Type B pancreatic cell (in vitro differentiated cells): ENCODE results near the gene RHBG. TPM values are rescaled to one million over a fixed set of nuclear protein-coding genes. Genes with fewer than 3 reads are reported as not detected.

Experiments
- DNase-seq: peaks from one replicate; pipeline ENCODE4 v3.0.0; 2021; ENCODE audit warnings: mixed read lengths; ENCODE audit not compliant: unreplicated experiment; ENCODE audit errors: extremely low spot score
- H3K27ac Mint-ChIP-seq: 2 replicates; pipeline ENCODE4 v1.8.0; 2021; ENCODE audit warnings: mild to moderate bottlenecking, mixed read lengths
- H3K27me3 Mint-ChIP-seq: 2 replicates; pipeline ENCODE4 v1.8.0; 2021; ENCODE audit warnings: mixed read lengths
- H3K36me3 Mint-ChIP-seq: 2 replicates; pipeline ENCODE4 v1.8.0; 2021; ENCODE audit warnings: mixed read lengths
- H3K4me1 Mint-ChIP-seq: one replicate; pipeline ENCODE4 v1.8.0; 2021; ENCODE audit warnings: mixed read lengths; ENCODE audit not compliant: unreplicated experiment
- H3K4me3 Mint-ChIP-seq: 2 replicates; pipeline ENCODE4 v1.8.0; 2021; ENCODE audit warnings: mild to moderate bottlenecking, mixed read lengths
- H3K9me3 Mint-ChIP-seq: 2 replicates; pipeline ENCODE4 v1.8.0; 2021; ENCODE audit warnings: mixed read lengths
- CTCF ChIP-seq: fragments of 200-600 bp; sonication (generic); conservative IDR thresholded peaks from 2 replicates; pipeline ENCODE4 v1.5.0; 2021; ENCODE audit warnings: antibody characterized with exemption, mild to moderate bottlenecking
- total RNA-seq: library from RNA; stranded (reverse); gene quantifications from 2 replicates; pipeline ENCODE4 v1.2.1, GENCODE V29; 2021; ENCODE audit warnings: low replicate concordance

The RHBG gene
- total RNA-seq, 1 donor from 2014 or later = 0.17 TPM

GRCh38 chr1:156384658-156385057 lies 15.6 kb downstream of the RHBG start:
- no peaks in the 10 kb centered on the region for H3K36me3 Mint-ChIP-seq
- H3K4me1 Mint-ChIP-seq = peaks cover 4% of the 10 kb centered on the region
- no peaks in the 10 kb centered on the region for H3K9me3 Mint-ChIP-seq
- DNase-seq = no peak
- H3K4me3 Mint-ChIP-seq = no peak overlapping the region
- H3K27ac Mint-ChIP-seq = no peak overlapping the region
- TF ChIP-seq CTCF = no peak
- H3K27me3 Mint-ChIP-seq = peaks cover 56% of the 10 kb centered on the region

- DNase-seq = no peak
- Mint-ChIP-seq H3K4me3 (peak overlapping the region; percentile 56), H3K4me1 (peaks cover 4% of the 10 kb centered on the region), H3K36me3 (no peaks in the 10 kb centered on the region), H3K27ac (no peak overlapping the region), H3K27me3 (peaks cover 65% of the 10 kb centered on the region), H3K9me3 (no peaks in the 10 kb centered on the region)
- TF ChIP-seq CTCF = peak; percentile 91
These were observed 16.6 kb downstream of the RHBG start for GRCh38 chr1:156385534-156386031.

GRCh38 chr1:156386134-156386901 lies 17.3 kb downstream of the RHBG start:
- no peak for DNase-seq
- Mint-ChIP-seq H3K4me1 (peaks cover 4% of the 10 kb centered on the region), H3K36me3 (no peaks in the 10 kb centered on the region), H3K27ac (no peak overlapping the region), H3K4me3 (no peak overlapping the region), H3K27me3 (peaks cover 68% of the 10 kb centered on the region), H3K9me3 (no peaks in the 10 kb centered on the region)
- no peak for TF ChIP-seq CTCF

- H3K4me1 Mint-ChIP-seq = peaks cover 4% of the 10 kb centered on the region
- no peak for TF ChIP-seq CTCF
- DNase-seq = no peak
- no peak overlapping the region for H3K27ac Mint-ChIP-seq
- no peaks in the 10 kb centered on the region for H3K36me3 Mint-ChIP-seq
- peak overlapping the region; percentile 14 for H3K4me3 Mint-ChIP-seq
- H3K27me3 Mint-ChIP-seq = peaks cover 70% of the 10 kb centered on the region
- H3K9me3 Mint-ChIP-seq = no peaks in the 10 kb centered on the region
These were observed 18.2 kb downstream of the RHBG start for GRCh38 chr1:156386949-156387869.

- peaks cover 70% of the 10 kb centered on the region for H3K27me3 Mint-ChIP-seq
- DNase-seq = no peak
- peak overlapping the region; percentile 41 for H3K4me3 Mint-ChIP-seq
These were observed 18.8 kb downstream of the RHBG start for GRCh38 chr1:156387870-156388173.

More at GRCh38 chr1:156387870-156388173, 18.8 kb downstream of the RHBG start:
- peaks cover 4% of the 10 kb centered on the region for H3K4me1 Mint-ChIP-seq
- no peaks in the 10 kb centered on the region for H3K36me3 Mint-ChIP-seq
- no peak overlapping the region for H3K27ac Mint-ChIP-seq
- no peaks in the 10 kb centered on the region for H3K9me3 Mint-ChIP-seq
- TF ChIP-seq CTCF = no peak
